ENCODE measurements around the gene ADGRA1.

The ADGRA1 gene

DNA sequence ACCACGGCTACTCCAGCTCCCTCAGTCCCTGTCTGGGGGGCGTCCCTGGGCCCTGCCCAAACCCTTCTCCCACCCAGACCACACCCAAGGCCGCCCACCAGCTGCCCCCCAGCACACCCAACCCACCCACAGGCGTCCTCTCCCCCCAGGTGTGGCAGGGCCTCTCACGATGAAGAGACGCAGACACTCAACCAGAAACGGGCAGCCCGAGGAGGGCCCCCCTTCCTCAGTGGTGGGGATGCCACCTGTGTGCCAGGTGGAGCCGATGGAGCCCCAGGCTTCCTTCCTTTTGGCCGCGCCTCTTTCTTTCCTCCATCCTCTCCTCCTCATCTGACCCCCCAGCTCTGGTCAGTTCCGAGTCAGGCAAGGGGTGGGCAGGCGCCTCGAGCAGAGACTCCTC is 28.7 kb downstream of the ADGRA1 start:
- no peak for DNase-seq
- TF ChIP-seq, protein P1, sequence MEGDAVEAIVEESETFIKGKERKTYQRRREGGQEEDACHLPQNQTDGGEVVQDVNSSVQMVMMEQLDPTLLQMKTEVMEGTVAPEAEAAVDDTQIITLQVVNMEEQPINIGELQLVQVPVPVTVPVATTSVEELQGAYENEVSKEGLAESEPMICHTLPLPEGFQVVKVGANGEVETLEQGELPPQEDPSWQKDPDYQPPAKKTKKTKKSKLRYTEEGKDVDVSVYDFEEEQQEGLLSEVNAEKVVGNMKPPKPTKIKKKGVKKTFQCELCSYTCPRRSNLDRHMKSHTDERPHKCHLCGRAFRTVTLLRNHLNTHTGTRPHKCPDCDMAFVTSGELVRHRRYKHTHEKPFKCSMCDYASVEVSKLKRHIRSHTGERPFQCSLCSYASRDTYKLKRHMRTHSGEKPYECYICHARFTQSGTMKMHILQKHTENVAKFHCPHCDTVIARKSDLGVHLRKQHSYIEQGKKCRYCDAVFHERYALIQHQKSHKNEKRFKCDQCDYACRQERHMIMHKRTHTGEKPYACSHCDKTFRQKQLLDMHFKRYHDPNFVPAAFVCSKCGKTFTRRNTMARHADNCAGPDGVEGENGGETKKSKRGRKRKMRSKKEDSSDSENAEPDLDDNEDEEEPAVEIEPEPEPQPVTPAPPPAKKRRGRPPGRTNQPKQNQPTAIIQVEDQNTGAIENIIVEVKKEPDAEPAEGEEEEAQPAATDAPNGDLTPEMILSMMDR (IDR thresholded peaks at IDR 0.05; ENCODE audit: low read depth, low read length) = no peak
- Histone ChIP-seq H3K9me3 (no peaks in the 10 kb centered on the region), H3K4me1 (no peaks in the 10 kb centered on the region), H3K4me3 (ENCODE audit: low read depth, low read length) (no peak overlapping the region), H3K36me3 (no peaks in the 10 kb centered on the region), H3K27me3 (no peaks in the 10 kb centered on the region)

DNA sequence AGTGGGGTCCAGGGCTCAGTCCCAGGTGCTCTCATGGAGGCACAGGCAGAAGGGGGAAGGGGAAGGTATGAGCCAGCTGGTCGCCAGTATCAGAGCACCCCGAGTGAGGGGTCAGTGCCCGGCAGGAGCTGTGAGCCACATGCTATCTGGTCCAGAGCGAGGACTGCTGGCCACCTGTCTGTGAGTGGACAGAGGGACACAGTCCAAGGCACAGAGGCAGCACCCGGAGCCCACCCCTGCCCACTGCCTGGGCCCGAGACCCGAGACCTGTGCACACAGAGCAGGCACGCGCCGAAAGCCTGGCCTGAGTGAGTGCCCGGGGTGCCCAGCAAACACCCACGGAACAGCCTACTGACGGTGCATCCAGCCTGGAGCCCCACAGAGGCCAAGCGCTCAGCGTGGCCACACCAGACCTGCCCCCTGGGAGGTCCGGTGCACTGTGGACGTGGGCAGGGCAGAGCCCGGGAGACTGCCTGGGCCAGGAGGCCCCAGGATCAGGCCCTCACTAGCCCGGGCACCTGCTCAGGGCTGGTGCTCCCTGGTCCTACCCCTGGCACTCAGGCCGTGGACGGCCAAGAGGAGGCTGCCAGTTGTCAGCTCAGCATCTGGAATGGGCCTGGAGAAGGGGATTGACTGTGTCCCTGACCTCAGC is 29.4 kb downstream of the ADGRA1 start:
- no peaks in the 10 kb centered on the region for H3K9me3 ChIP-seq

DNA sequence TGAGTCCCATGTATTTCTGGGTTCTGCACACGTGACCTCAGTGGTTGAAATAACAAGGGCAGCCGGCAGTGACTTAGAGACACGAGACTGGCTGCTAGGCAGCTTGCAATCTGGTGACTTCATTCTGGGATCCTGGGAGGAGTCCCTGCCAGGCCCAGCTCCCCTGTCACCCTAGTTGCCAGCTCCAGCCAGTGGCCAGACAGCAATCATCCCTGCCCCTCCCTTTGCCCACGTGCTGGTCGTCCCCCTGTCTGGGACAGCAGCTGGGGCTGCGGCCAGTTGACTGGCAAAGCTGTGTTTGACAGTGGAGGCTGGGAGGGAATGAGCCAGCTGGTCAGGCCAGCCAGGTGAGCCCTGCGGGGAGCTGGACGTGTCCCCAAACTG is 30.0 kb downstream of the ADGRA1 start:
- Histone ChIP-seq H3K9me3 (no peaks in the 10 kb centered on the region), H3K27me3 (no peaks in the 10 kb centered on the region), H3K4me1 (no peaks in the 10 kb centered on the region), H3K36me3 (no peaks in the 10 kb centered on the region), H3K4me3 (ENCODE audit: low read depth, low read length) (no peak overlapping the region)
- DNase-seq = no peak
- TF ChIP-seq, protein P1 (IDR thresholded peaks at IDR 0.05; ENCODE audit: low read depth, low read length) = no peak

More for the DNA sequence above, 29.4 kb downstream of the ADGRA1 start:
- Histone ChIP-seq H3K27me3 (no peaks in the 10 kb centered on the region), H3K4me1 (no peaks in the 10 kb centered on the region), H3K4me3 (ENCODE audit: low read depth, low read length) (no peak overlapping the region), H3K36me3 (no peaks in the 10 kb centered on the region)
- TF ChIP-seq, protein P1 (IDR thresholded peaks at IDR 0.05; ENCODE audit: low read depth, low read length) = no peak
- no peak for DNase-seq

DNA sequence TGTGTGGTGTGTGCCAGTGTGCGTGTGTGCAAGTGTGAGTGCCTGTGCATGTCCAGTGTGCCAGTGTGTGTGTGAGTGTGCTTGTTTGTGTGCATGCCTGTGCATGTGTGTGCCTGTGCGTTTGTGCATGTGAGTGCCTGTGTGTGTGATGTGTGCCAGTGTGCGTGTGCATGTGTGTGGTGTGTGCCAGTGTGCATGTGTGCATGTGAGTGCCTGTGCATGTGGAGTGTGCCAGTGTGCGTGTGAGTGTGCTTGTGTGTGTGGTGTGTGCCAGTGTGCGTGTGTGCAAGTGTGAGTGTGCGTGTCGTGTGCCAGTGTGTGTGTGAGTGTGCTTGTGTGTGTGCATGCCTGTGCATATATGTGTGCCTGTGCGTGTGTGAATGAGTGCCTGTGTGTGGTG is 33.8 kb downstream of the ADGRA1 start:
- TF ChIP-seq, protein P1 (IDR thresholded peaks at IDR 0.05; ENCODE audit: low read depth, low read length) = no peak
- no peaks in the 10 kb centered on the region for H3K4me1 ChIP-seq
- H3K9me3 ChIP-seq = no peaks in the 10 kb centered on the region
- H3K4me3 ChIP-seq (ENCODE audit: low read depth, low read length) = no peak overlapping the region
- no peaks in the 10 kb centered on the region for H3K36me3 ChIP-seq
- DNase-seq = no peak
- peaks cover 5% of the 10 kb centered on the region for H3K27me3 ChIP-seq

DNA sequence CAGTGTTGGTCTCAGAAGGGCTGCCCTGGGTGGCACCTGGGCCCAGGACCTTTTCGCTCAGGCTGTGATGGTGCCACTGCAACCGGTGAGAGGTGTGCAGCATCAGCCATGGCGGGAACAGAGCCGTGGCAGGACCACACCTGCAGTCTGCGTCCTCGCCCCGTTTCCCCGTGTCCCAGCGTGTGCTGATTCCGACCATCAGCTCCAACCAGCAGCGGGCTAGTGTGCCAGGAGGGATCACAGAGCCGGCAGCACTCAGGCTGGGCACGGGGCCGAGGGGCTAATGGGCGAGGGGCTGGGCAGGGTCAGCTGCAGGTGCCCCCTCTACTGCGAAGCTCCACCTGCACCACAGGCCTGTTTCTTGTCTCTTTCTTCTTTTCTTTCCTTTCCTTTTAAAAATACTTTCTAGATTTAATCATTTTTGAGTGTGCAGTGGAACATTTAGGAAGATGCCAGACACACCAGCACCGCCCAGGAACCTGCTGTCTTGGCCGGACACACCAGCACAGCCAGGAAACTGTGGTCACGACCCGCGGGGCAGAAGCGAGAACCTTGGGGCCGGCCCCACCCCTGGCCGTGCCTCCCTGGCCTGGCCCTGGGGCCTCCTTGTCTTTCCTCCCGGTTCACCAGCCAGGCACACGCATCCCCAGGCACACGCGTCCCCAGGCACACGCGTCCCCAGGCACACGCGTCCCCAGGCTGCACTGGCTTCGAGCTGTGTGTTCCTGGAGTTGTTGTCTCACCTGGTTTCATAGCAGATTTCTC is 34.6 kb downstream of the ADGRA1 start:
- TF ChIP-seq, protein P1 (IDR thresholded peaks at IDR 0.05; ENCODE audit: low read depth, low read length) = no peak
- H3K36me3 ChIP-seq = no peaks in the 10 kb centered on the region

More for the DNA sequence above, 34.6 kb downstream of the ADGRA1 start:
- DNase-seq = no peak
- Histone ChIP-seq H3K9me3 (no peaks in the 10 kb centered on the region), H3K4me1 (no peaks in the 10 kb centered on the region), H3K27me3 (peaks cover 5% of the 10 kb centered on the region), H3K4me3 (ENCODE audit: low read depth, low read length) (no peak overlapping the region)

Data from BE2C (cell line).